HG03354 (cell line): ENCODE results near the gene CDK18.

Source experiments
- ATAC-seq: cut with Tn5 transposase; IDR thresholded peaks from one replicate; pipeline ENCODE4 v1.9.1; 2021; ENCODE audit warnings: mild to moderate bottlenecking; ENCODE audit not compliant: unreplicated experiment, poor library complexity, severe bottlenecking

Gene CDK18

GRCh38 chr1:205504311-205505075, at the start of gene CDK18:
CDK18 (plus strand) TSS chr1:205504669; CDS start chr1:205523168, 18,499 bp downstream.
- no peak for ATAC-seq

- ATAC-seq, result no peak
Measured at GRCh38 chr1:205454903-205455335, 49.5 kb upstream of the CDK18 start.

GRCh38 chr1:205455581-205456382, 48.7 kb upstream of the CDK18 start, which contains the start of gene BLACAT1:
BLACAT1 (minus strand) TSS chr1:205456045.
- no peak for ATAC-seq

- ATAC-seq, result no peak
Measured at GRCh38 chr1:205456383-205456867, 48.0 kb upstream of the CDK18 start.

- ATAC-seq, result no peak
Measured at GRCh38 chr1:205456868-205457745, 47.4 kb upstream of the CDK18 start.

GRCh38 chr1:205458777-205459566, 45.5 kb upstream of the CDK18 start:
- ATAC-seq, result no peak

GRCh38 chr1:205465392-205465791, 39.1 kb upstream of the CDK18 start:
- ATAC-seq, result no peak

GRCh38 chr1:205466595-205467220, 37.8 kb upstream of the CDK18 start:
- ATAC-seq, result no peak

GRCh38 chr1:205470131-205470530, 34.3 kb upstream of the CDK18 start:
- no peak for ATAC-seq

GRCh38 chr1:205472737-205473441, 31.6 kb upstream of the CDK18 start:
- no peak for ATAC-seq

- ATAC-seq, result no peak
Measured at GRCh38 chr1:205473475-205473874, 31.0 kb upstream of the CDK18 start.

- ATAC-seq, result no peak
Measured at GRCh38 chr1:205473966-205474365, 30.5 kb upstream of the CDK18 start.

- ATAC-seq, result no peak
Measured at GRCh38 chr1:205474571-205474970, 29.9 kb upstream of the CDK18 start.

GRCh38 chr1:205475855-205476254, 28.6 kb upstream of the CDK18 start:
- ATAC-seq, result no peak

GRCh38 chr1:205476648-205477047, 27.8 kb upstream of the CDK18 start:
- ATAC-seq, result no peak

- no peak for ATAC-seq
Measured at GRCh38 chr1:205477121-205477758, 27.2 kb upstream of the CDK18 start.

- ATAC-seq, result no peak
Measured at GRCh38 chr1:205477759-205478247, 26.7 kb upstream of the CDK18 start.
